ENCODE data around the gene PHF21B. TPM values are rescaled to one million over a fixed set of nuclear protein-coding genes. Genes with fewer than 3 reads are reported as not detected.

The PHF21B gene
- total RNA-seq, 4 donors from 2014 or later: not detected

GRCh38 chr22:44870021-44870420, 139.8 kb downstream of the PHF21B start:
- TF ChIP-seq EP300 (IDR thresholded peaks at IDR 0.05): no peak
- TF ChIP-seq POLR2A (IDR thresholded peaks at IDR 0.05): no peak
- no peak for TF ChIP-seq POLR2AphosphoS5 (IDR thresholded peaks at IDR 0.05)
- TF ChIP-seq CTCF (IDR thresholded peaks at IDR 0.05): no peak
- no peaks in the 10 kb centered on the region for H3K27me3 ChIP-seq
- no peaks in the 10 kb centered on the region for H3K36me3 ChIP-seq
- H3K4me3 ChIP-seq: no peak overlapping the region
- 49% methylated on average over 5 of the region's 5 CpGs for WGBS
- no peaks in the 10 kb centered on the region for H3K4me1 ChIP-seq
- no peak overlapping the region for H3K27ac ChIP-seq
- DNase-seq (ENCODE audit: low spot score in 2 of 2): no peak
- no peaks in the 10 kb centered on the region for H3K9me3 ChIP-seq

- WGBS: 83% methylated on average over 5 of the region's 7 CpGs
- Histone ChIP-seq H3K27me3 (no peaks in the 10 kb centered on the region), H3K9me3 (no peaks in the 10 kb centered on the region), H3K36me3 (no peaks in the 10 kb centered on the region), H3K4me1 (no peaks in the 10 kb centered on the region), H3K27ac (no peak overlapping the region), H3K4me3 (no peak overlapping the region)
- TF ChIP-seq POLR2AphosphoS5 (IDR thresholded peaks at IDR 0.05) (no peak), CTCF (IDR thresholded peaks at IDR 0.05) (no peak), POLR2A (IDR thresholded peaks at IDR 0.05) (no peak), EP300 (IDR thresholded peaks at IDR 0.05) (no peak)
- no peak for DNase-seq (ENCODE audit: low spot score in 2 of 2)
Observed at GRCh38 chr22:44869196-44869595, 140.6 kb downstream of the PHF21B start.

GRCh38 chr22:44865193-44866057, 144.4 kb downstream of the PHF21B start:
- whole genome bisulfite sequencing: 92% methylated on average over 28 of the region's 31 CpGs
- Histone ChIP-seq H3K36me3 (peaks cover 5% of the 10 kb centered on the region), H3K4me1 (no peaks in the 10 kb centered on the region), H3K4me3 (no peak overlapping the region), H3K27me3 (no peaks in the 10 kb centered on the region), H3K27ac (no peak overlapping the region), H3K9me3 (no peaks in the 10 kb centered on the region)
- DNase-seq (ENCODE audit: low spot score in 2 of 2): no peak
- TF ChIP-seq POLR2AphosphoS5 (IDR thresholded peaks at IDR 0.05): no peak
- TF ChIP-seq CTCF (IDR thresholded peaks at IDR 0.05): no peak
- TF ChIP-seq EP300 (IDR thresholded peaks at IDR 0.05): no peak
- TF ChIP-seq POLR2A (IDR thresholded peaks at IDR 0.05): no peak

- Histone ChIP-seq H3K27me3 (no peaks in the 10 kb centered on the region), H3K4me3 (no peak overlapping the region), H3K36me3 (peaks cover 5% of the 10 kb centered on the region), H3K27ac (no peak overlapping the region), H3K9me3 (no peaks in the 10 kb centered on the region), H3K4me1 (no peaks in the 10 kb centered on the region)
- 88% methylated on average over 13 of the region's 19 CpGs for WGBS
- no peak for TF ChIP-seq POLR2AphosphoS5 (IDR thresholded peaks at IDR 0.05)
- TF ChIP-seq POLR2A (IDR thresholded peaks at IDR 0.05): no peak
- no peak for TF ChIP-seq CTCF (IDR thresholded peaks at IDR 0.05)
- no peak for DNase-seq (ENCODE audit: low spot score in 2 of 2)
Observed at GRCh38 chr22:44862981-44863860, 146.6 kb downstream of the PHF21B start.

- no peak overlapping the region for H3K27ac ChIP-seq
- DNase-seq (ENCODE audit: low spot score in 2 of 2): no peak
- peaks cover 5% of the 10 kb centered on the region for H3K36me3 ChIP-seq
- TF ChIP-seq POLR2A (IDR thresholded peaks at IDR 0.05): no peak
- TF ChIP-seq EP300 (IDR thresholded peaks at IDR 0.05): no peak
- TF ChIP-seq POLR2AphosphoS5 (IDR thresholded peaks at IDR 0.05): no peak
- TF ChIP-seq CTCF (IDR thresholded peaks at IDR 0.05): no peak
- H3K27me3 ChIP-seq: no peaks in the 10 kb centered on the region
- H3K4me3 ChIP-seq: no peak overlapping the region
- no peaks in the 10 kb centered on the region for H3K4me1 ChIP-seq
- no peaks in the 10 kb centered on the region for H3K9me3 ChIP-seq
- 85% methylated on average over 11 of the region's 11 CpGs for whole genome bisulfite sequencing
Observed at GRCh38 chr22:44862281-44862680, 147.5 kb downstream of the PHF21B start.

Data from suprapubic skin (tissue), 4 donors.